Embryonic facial prominence (tissue), 1 donor: Measurements from ENCODE around the gene KCTD19.
A peak's percentile ranks its signal among the peaks of the same experiment; 100 is the strongest.

Source experiments
- DNase-seq: peaks from one replicate; pipeline ENCODE4 v3.0.0-alpha.2; 2016; ENCODE audit errors: extremely low spot score

The KCTD19 gene

GRCh38 chr16:67283039-67283825, 43.3 kb downstream of the KCTD19 start:
- no peak for DNase-seq

GRCh38 chr16:67282447-67282805, 44.1 kb downstream of the KCTD19 start:
- no peak for DNase-seq

GRCh38 chr16:67281536-67282446, 44.8 kb downstream of the KCTD19 start:
- DNase-seq: no peak

GRCh38 chr16:67280090-67281015, 46.2 kb downstream of the KCTD19 start:
- DNase-seq: no peak

GRCh38 chr16:67279296-67280089, 47.0 kb downstream of the KCTD19 start, which contains the start of gene PLEKHG4:
Gene PLEKHG4, plus strand, starts transcription at chr16:67279532. Its CDS starts 513 bp downstream, at chr16:67280045.
- DNase-seq: peak; percentile 44

GRCh38 chr16:67278773-67279295, 47.7 kb downstream of the KCTD19 start:
- no peak for DNase-seq

GRCh38 chr16:67277999-67278772, 48.4 kb downstream of the KCTD19 start:
- no peak for DNase-seq

GRCh38 chr16:67277294-67277998, 49.1 kb downstream of the KCTD19 start:
- DNase-seq: no peak

- no peak for DNase-seq
Measured at GRCh38 chr16:67275321-67275720, 51.2 kb downstream of the KCTD19 start.

GRCh38 chr16:67271446-67271845, 55.1 kb downstream of the KCTD19 start:
- DNase-seq: no peak

GRCh38 chr16:67270931-67271338, 55.6 kb downstream of the KCTD19 start:
- no peak for DNase-seq

GRCh38 chr16:67269766-67270165, 56.8 kb downstream of the KCTD19 start:
- DNase-seq: no peak

- DNase-seq: no peak
Measured at GRCh38 chr16:67268136-67268579, 58.4 kb downstream of the KCTD19 start.

- no peak for DNase-seq
Measured at GRCh38 chr16:67265834-67266233, 60.7 kb downstream of the KCTD19 start.

GRCh38 chr16:67264866-67265265, 61.7 kb downstream of the KCTD19 start:
- DNase-seq: no peak

GRCh38 chr16:67264277-67264676, 62.3 kb downstream of the KCTD19 start:
- DNase-seq: no peak

GRCh38 chr16:67263201-67263600, 63.3 kb downstream of the KCTD19 start:
- DNase-seq: no peak

GRCh38 chr16:67260426-67261063, 66.0 kb downstream of the KCTD19 start:
- DNase-seq: no peak

- DNase-seq: no peak
Measured at GRCh38 chr16:67259705-67260104, 66.8 kb downstream of the KCTD19 start.
